AG20443 (cell line): ENCODE data around the gene ZFP30.

Experiments
- DNase-seq: peaks from one replicate; pipeline ENCODE4 v3.0.0; 2012; ENCODE audit warnings: low spot score, mixed read lengths

ZFP30 gene

GRCh38 chr19:37564624-37565369 is 90.5 kb downstream of the ZFP30 start:
- DNase-seq, result no peak
